Measurements from ENCODE around the gene MUC4. TPM values are rescaled to one million over a fixed set of nuclear protein-coding genes. Genes with fewer than 3 reads are reported as not detected.
A peak's percentile ranks its signal among the peaks of the same experiment; 100 is the strongest.

Gene MUC4
- total RNA-seq, 1 experiment from 2014 or later, result 0.03 TPM

- ATAC-seq, result no peak
- Histone ChIP-seq H3K4me1 (ENCODE audit: control insufficient read depth, insufficient read depth, low read length) (no peaks in the 10 kb centered on the region), H3K4me3 (ENCODE audit: low read depth in 2 of 2, low read length in 2 of 2) (no peak overlapping the region), H3K36me3 (ENCODE audit: control insufficient read depth, insufficient read depth, low read length) (no peaks in the 10 kb centered on the region), H3K9me3 (ENCODE audit: control insufficient read depth, insufficient read depth, low read depth, low read length) (no peaks in the 10 kb centered on the region), H3K27ac (ENCODE audit: low read length) (no peak overlapping the region), H3K27me3 (ENCODE audit: control insufficient read depth, insufficient read depth, low read length) (no peaks in the 10 kb centered on the region)
- no TSS peak for BruUV-seq (replicated peaks)
- DNase-seq (ENCODE audit: low read depth, low spot score), result no peak
- POLR2A ChIA-PET, result no interaction called here
- intact Hi-C loops (cut with micrococcal nuclease; ENCODE audit: unreplicated experiment), result loop anchor here (10.0 kb wide), 1 partner anchor 142 kb away; no protein-coding TSS in a partner anchor
- CTCF ChIA-PET, result interaction anchor here (0.6 to 1.1 kb wide), 2 partner anchors 10 to 145 kb away, joined by 3 to 5 read pairs; no protein-coding TSS in a partner anchor
- TF ChIP-seq CTCF (IDR thresholded peaks at IDR 0.05) (no peak), REST (IDR thresholded peaks at IDR 0.05; ENCODE audit: insufficient read depth in 1 of 2, low read depth in 2 of 2, low read length in 1 of 2) (no peak), SIN3A (IDR thresholded peaks at IDR 0.05; ENCODE audit: borderline replicate concordance, insufficient read depth, low read depth, low read length) (no peak), POLR2AphosphoS5 (IDR thresholded peaks at IDR 0.05; ENCODE audit: low read depth, low read length) (no peak), TCF7L2 (IDR thresholded peaks at IDR 0.05; ENCODE audit: low read depth, low read length) (no peak)
- in situ Hi-C loops (cut with HindIII; ENCODE audit: low pct_unique_long_range_greater_than_20kb, low sequenced_read_pairs), result no loop called here
Observed at GRCh38 chr3:195853036-195853435, 41.3 kb upstream of the MUC4 start.

GRCh38 chr3:195850857-195851543 lies 39.3 kb upstream of the MUC4 start:
- ATAC-seq (peak; percentile 85), DNase-seq (ENCODE audit: low read depth, low spot score) (peak; percentile 89)
- Histone ChIP-seq H3K27ac (ENCODE audit: low read length) (no peak overlapping the region), H3K9me3 (ENCODE audit: control insufficient read depth, insufficient read depth, low read depth, low read length) (no peaks in the 10 kb centered on the region), H3K4me3 (ENCODE audit: low read depth in 2 of 2, low read length in 2 of 2) (peak overlapping the region in 1 of 2 experiments; percentile 26; a peak in 1 of 4 replicates), H3K4me1 (ENCODE audit: control insufficient read depth, insufficient read depth, low read length) (no peaks in the 10 kb centered on the region), H3K36me3 (ENCODE audit: control insufficient read depth, insufficient read depth, low read length) (no peaks in the 10 kb centered on the region), H3K27me3 (ENCODE audit: control insufficient read depth, insufficient read depth, low read length) (no peaks in the 10 kb centered on the region)
- intact Hi-C loops (cut with micrococcal nuclease; ENCODE audit: unreplicated experiment), result loop anchor here (10.0 kb wide), 1 partner anchor 144 kb away; no protein-coding TSS in a partner anchor
- TF ChIP-seq TCF7L2 (IDR thresholded peaks at IDR 0.05; ENCODE audit: low read depth, low read length), result 0 out of 2 replicates have a peak, but pooled peaks have one; percentile 28
- no peak for TF ChIP-seq SIN3A (IDR thresholded peaks at IDR 0.05; ENCODE audit: borderline replicate concordance, insufficient read depth, low read depth, low read length)
- TF ChIP-seq CTCF (IDR thresholded peaks at IDR 0.05), result peak; percentile 100
- TF ChIP-seq REST (IDR thresholded peaks at IDR 0.05; ENCODE audit: insufficient read depth in 1 of 2, low read depth in 2 of 2, low read length in 1 of 2), result no peak
- peak; percentile 54; the same call in 1 of the 2 replicates for TF ChIP-seq POLR2AphosphoS5 (IDR thresholded peaks at IDR 0.05; ENCODE audit: low read depth, low read length)
- in situ Hi-C loops (cut with HindIII; ENCODE audit: low pct_unique_long_range_greater_than_20kb, low sequenced_read_pairs), result no loop called here
- CTCF ChIA-PET, result interaction anchor here (0.6 to 1.7 kb wide), 12 partner anchors 8 to 953 kb away, joined by 3 to 10 read pairs (median 4); no protein-coding TSS in a partner anchor
- BruUV-seq (replicated peaks), result no TSS peak
- POLR2A ChIA-PET, result no interaction called here
